KMS-11 (cell line): ENCODE measurements around the gene SYAP1.

Experiments
- H2AFZ ChIP-seq: fragments of 200-600 bp; sonication (generic); 2 replicates; pipeline ENCODE4 v1.6.1; 2016; ENCODE audit warnings: antibody characterized with exemption, mixed run types, low read depth
- H3K27ac ChIP-seq: fragments of 200-600 bp; sonication (generic); 2 replicates; pipeline ENCODE4 v1.6.1; 2016; ENCODE audit warnings: mild to moderate bottlenecking, mixed run types
- H3K27me3 ChIP-seq: fragments of 200-600 bp; sonication (generic); 2 replicates; pipeline ENCODE4 v1.6.1; 2017; ENCODE audit warnings: mild to moderate bottlenecking, low read depth, mixed run types, moderate library complexity; ENCODE audit not compliant: insufficient read depth
- H3K36me3 ChIP-seq: fragments of 200-600 bp; sonication (generic); 2 replicates; pipeline ENCODE4 v1.6.1; 2017; ENCODE audit warnings: mild to moderate bottlenecking, mixed run types; ENCODE audit not compliant: insufficient read depth
- H3K4me1 ChIP-seq: fragments of 200-600 bp; sonication (generic); 2 replicates; pipeline ENCODE4 v1.6.1; 2016; ENCODE audit warnings: mild to moderate bottlenecking, low read depth, mixed run types; ENCODE audit not compliant: poor library complexity, severe bottlenecking
- H3K4me2 ChIP-seq: fragments of 200-600 bp; sonication (generic); 2 replicates; pipeline ENCODE4 v1.7.0; 2016; ENCODE audit warnings: mild to moderate bottlenecking, mixed run types
- H3K4me3 ChIP-seq: fragments of 200-600 bp; sonication (generic); IDR thresholded peaks from 2 replicates; pipeline ENCODE4 v1.6.1; 2017; ENCODE audit warnings: low read depth, low read length, mixed read lengths; ENCODE audit not compliant: insufficient read depth
- H3K79me2 ChIP-seq: fragments of 200-600 bp; sonication (generic); 2 replicates; pipeline ENCODE4 v1.6.1; 2016; ENCODE audit warnings: low read depth, mixed run types; ENCODE audit not compliant: insufficient read depth
- H3K9ac ChIP-seq: fragments of 200-600 bp; sonication (generic); 2 replicates; pipeline ENCODE4 v1.6.1; 2016; ENCODE audit warnings: mild to moderate bottlenecking, mixed run types
- H4K20me1 ChIP-seq: fragments of 200-600 bp; sonication (generic); 2 replicates; pipeline ENCODE4 v1.6.1; 2016; ENCODE audit warnings: mild to moderate bottlenecking, mixed run types; ENCODE audit not compliant: insufficient read depth
- TF ChIP-seq, protein P1 (sequence below): fragments of 200-600 bp; sonication (generic); conservative IDR thresholded peaks from 2 replicates; pipeline ENCODE4 v1.6.1; 2017; ENCODE audit warnings: low read depth, mild to moderate bottlenecking, antibody characterized with exemption, low read length, moderate library complexity, mixed read lengths

SYAP1 gene

GRCh38 chrX:16796298-16796697 is 76.9 kb downstream of the SYAP1 start:
- no peak overlapping the region for H3K4me3 ChIP-seq
- no peak overlapping the region for H3K27ac ChIP-seq
- H4K20me1 ChIP-seq = no peaks in the 10 kb centered on the region
- H2AFZ ChIP-seq = no peak overlapping the region
- no peak overlapping the region for H3K4me2 ChIP-seq
- H3K4me1 ChIP-seq = no peaks in the 10 kb centered on the region
- H3K36me3 ChIP-seq = 0 out of 2 replicates have a peak, but pooled peaks cover 2% of the 10 kb centered on the region
- no peak overlapping the region for H3K9ac ChIP-seq
- no peaks in the 10 kb centered on the region for H3K27me3 ChIP-seq
- TF ChIP-seq, protein P1, sequence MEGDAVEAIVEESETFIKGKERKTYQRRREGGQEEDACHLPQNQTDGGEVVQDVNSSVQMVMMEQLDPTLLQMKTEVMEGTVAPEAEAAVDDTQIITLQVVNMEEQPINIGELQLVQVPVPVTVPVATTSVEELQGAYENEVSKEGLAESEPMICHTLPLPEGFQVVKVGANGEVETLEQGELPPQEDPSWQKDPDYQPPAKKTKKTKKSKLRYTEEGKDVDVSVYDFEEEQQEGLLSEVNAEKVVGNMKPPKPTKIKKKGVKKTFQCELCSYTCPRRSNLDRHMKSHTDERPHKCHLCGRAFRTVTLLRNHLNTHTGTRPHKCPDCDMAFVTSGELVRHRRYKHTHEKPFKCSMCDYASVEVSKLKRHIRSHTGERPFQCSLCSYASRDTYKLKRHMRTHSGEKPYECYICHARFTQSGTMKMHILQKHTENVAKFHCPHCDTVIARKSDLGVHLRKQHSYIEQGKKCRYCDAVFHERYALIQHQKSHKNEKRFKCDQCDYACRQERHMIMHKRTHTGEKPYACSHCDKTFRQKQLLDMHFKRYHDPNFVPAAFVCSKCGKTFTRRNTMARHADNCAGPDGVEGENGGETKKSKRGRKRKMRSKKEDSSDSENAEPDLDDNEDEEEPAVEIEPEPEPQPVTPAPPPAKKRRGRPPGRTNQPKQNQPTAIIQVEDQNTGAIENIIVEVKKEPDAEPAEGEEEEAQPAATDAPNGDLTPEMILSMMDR = no peak
- H3K79me2 ChIP-seq = peaks cover 55% of the 10 kb centered on the region; the same call in 1 of the 2 replicates

DNA sequence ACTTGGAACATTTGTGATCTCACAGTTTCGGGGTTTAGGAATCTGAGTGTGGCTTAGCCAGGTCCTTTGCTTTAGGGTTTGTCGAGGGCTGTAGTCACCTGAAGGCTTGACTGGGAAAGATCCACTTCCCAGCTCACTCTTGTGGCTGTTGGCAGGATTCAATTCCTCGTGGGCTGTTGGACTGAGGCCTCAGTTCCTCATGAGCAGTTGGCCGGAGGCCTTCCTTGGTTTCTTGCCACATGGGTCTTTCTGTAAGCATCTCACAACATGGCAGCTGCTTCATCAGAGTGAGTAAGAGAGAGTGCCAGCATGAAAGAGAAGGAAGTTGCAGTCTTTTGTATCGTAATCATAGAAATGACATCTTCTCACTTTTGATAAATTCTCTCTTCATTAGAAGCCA is 77.9 kb downstream of the SYAP1 start:
- TF ChIP-seq, protein P1 = no peak
- H3K9ac ChIP-seq = no peak overlapping the region
- no peak overlapping the region for H3K4me2 ChIP-seq
- no peak overlapping the region for H3K4me3 ChIP-seq
- H3K27ac ChIP-seq = no peak overlapping the region
- H2AFZ ChIP-seq = no peak overlapping the region
- no peaks in the 10 kb centered on the region for H3K4me1 ChIP-seq
- 0 out of 2 replicates have a peak, but pooled peaks cover 2% of the 10 kb centered on the region for H3K36me3 ChIP-seq
- H4K20me1 ChIP-seq = no peaks in the 10 kb centered on the region
- no peaks in the 10 kb centered on the region for H3K27me3 ChIP-seq
- peaks cover 53% of the 10 kb centered on the region; the same call in 1 of the 2 replicates for H3K79me2 ChIP-seq

DNA sequence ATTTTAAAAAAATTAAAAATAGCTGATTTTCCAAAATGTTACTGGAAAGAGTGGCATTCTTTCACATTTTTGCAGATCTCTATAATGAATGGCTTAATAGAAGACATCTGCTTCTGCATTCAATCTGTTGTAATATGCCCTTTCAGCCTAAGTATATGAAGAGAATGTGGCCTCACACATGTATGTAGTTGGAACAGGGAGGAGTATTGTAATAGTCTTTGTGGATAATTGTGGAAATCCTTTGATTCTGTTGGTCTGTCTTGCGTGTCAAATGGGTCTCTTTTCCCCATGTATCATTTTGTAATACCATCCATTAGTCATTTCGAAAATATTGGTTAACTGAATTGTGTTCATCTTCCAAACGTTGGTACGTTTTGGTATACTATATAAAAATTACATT is 78.4 kb downstream of the SYAP1 start:
- Histone ChIP-seq H3K4me3 (no peak overlapping the region), H3K79me2 (peaks cover 56% of the 10 kb centered on the region; the same call in 1 of the 2 replicates), H3K36me3 (0 out of 2 replicates have a peak, but pooled peaks cover 2% of the 10 kb centered on the region), H2AFZ (no peak overlapping the region), H3K27ac (no peak overlapping the region), H3K9ac (no peak overlapping the region), H3K4me2 (no peak overlapping the region), H4K20me1 (no peaks in the 10 kb centered on the region), H3K4me1 (no peaks in the 10 kb centered on the region), H3K27me3 (no peaks in the 10 kb centered on the region)
- TF ChIP-seq, protein P1 = no peak

GRCh38 chrX:16804923-16805464 is 85.6 kb downstream of the SYAP1 start:
- Histone ChIP-seq H3K27ac (no peak overlapping the region), H3K4me3 (no peak overlapping the region), H3K27me3 (no peaks in the 10 kb centered on the region), H3K36me3 (no peaks in the 10 kb centered on the region), H3K4me2 (no peak overlapping the region), H3K4me1 (peaks cover 17% of the 10 kb centered on the region), H2AFZ (no peak overlapping the region), H3K79me2 (peaks cover 76% of the 10 kb centered on the region), H4K20me1 (peaks cover 7% of the 10 kb centered on the region; the same call in 1 of the 2 replicates), H3K9ac (no peak overlapping the region)
- TF ChIP-seq, protein P1 = no peak
